ENCODE data around the gene NPEPL1. TPM values are rescaled to one million over a fixed set of nuclear protein-coding genes. Genes with fewer than 3 reads are reported as not detected.

NPEPL1 gene
- total RNA-seq, 2 experiments from 2014 or later: 13.7 to 15.2 TPM

DNA sequence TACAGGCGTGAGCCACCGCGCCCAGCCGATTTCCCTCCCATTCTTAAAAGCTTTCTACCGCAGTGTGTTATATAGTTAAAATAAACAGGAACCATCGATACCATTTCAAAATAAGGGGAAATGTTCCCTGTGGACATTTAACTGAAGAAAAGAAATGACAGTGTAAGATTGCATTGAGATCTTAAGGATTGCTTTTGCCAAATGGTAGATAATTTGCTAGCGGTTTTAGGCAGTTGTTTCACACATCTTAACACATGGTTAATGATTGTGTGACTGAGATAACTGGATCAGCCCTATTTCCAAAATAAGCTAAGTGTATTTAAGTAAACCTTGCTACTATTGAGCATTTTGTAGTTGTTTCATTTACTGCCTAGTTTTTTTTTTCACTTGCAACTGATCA, 25.9 kb upstream of the NPEPL1 start:
- Mint-ChIP-seq H3K4me1 (peaks cover 41% of the 10 kb centered on the region), H3K36me3 (peaks cover 24% of the 10 kb centered on the region), H3K9me3 (no peaks in the 10 kb centered on the region), H3K27ac (peak overlapping the region; percentile 19), H3K27me3 (no peaks in the 10 kb centered on the region), H3K4me3 (no peak overlapping the region)
- DNase-seq: no peak

DNA sequence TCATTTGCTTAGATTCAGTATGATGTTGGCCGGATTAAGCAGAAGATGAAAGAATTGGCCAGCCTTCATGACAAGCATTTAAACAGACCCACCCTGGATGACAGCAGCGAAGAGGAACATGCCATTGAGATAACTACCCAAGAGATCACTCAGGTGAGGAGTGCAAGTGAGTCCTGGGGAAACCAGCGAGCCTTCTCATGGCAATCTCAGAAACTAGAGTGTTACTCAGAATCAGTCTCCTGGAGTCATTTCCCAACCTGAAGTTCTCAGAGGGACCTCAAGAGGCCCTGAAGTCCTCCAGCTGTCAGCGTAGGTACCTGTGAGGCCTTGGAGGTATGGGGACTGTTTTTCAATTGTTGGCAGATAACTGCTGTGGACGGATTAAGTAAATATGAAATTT, 24.6 kb upstream of the NPEPL1 start:
- Mint-ChIP-seq H3K4me3 (no peak overlapping the region), H3K27ac (no peak overlapping the region), H3K9me3 (no peaks in the 10 kb centered on the region), H3K27me3 (no peaks in the 10 kb centered on the region), H3K4me1 (peaks cover 36% of the 10 kb centered on the region), H3K36me3 (peaks cover 19% of the 10 kb centered on the region)
- DNase-seq: no peak

- no peaks in the 10 kb centered on the region for H3K9me3 Mint-ChIP-seq
- H3K27me3 Mint-ChIP-seq: no peaks in the 10 kb centered on the region
- DNase-seq: no peak
- peaks cover 32% of the 10 kb centered on the region for H3K4me1 Mint-ChIP-seq
- no peak overlapping the region for H3K4me3 Mint-ChIP-seq
- peaks cover 10% of the 10 kb centered on the region for H3K36me3 Mint-ChIP-seq
- H3K27ac Mint-ChIP-seq: no peak overlapping the region
Observed at GRCh38 chr20:58668901-58669286, 23.7 kb upstream of the NPEPL1 start.

GRCh38 chr20:58669287-58670006, 23.2 kb upstream of the NPEPL1 start:
- H3K27ac Mint-ChIP-seq: no peak overlapping the region
- no peak overlapping the region for H3K4me3 Mint-ChIP-seq
- no peaks in the 10 kb centered on the region for H3K9me3 Mint-ChIP-seq
- H3K27me3 Mint-ChIP-seq: no peaks in the 10 kb centered on the region
- peaks cover 10% of the 10 kb centered on the region for H3K36me3 Mint-ChIP-seq
- DNase-seq: no peak
- H3K4me1 Mint-ChIP-seq: peaks cover 28% of the 10 kb centered on the region

DNA sequence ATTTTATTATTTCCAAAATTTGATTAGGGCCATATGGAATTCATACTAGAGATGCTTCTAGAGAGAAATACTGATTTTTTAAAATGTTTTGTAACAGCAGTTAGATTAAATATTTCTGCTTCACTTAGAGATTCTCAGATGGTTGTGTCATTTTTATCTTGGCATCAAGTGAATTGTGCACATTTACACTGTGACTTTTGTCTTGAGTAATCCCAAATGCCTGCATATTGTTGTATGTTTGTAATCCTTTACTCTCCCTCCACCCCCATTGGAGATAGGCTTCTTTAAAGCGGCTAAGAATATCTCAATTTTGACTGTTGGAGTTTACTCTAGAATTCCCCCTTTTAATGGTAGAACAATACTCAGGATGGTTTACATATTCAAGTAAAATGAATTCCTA, 22.5 kb upstream of the NPEPL1 start:
- H3K27ac Mint-ChIP-seq: no peak overlapping the region
- DNase-seq: no peak
- H3K4me3 Mint-ChIP-seq: no peak overlapping the region
- no peaks in the 10 kb centered on the region for H3K9me3 Mint-ChIP-seq
- H3K4me1 Mint-ChIP-seq: peaks cover 23% of the 10 kb centered on the region
- H3K36me3 Mint-ChIP-seq: peaks cover 10% of the 10 kb centered on the region
- H3K27me3 Mint-ChIP-seq: no peaks in the 10 kb centered on the region

DNA sequence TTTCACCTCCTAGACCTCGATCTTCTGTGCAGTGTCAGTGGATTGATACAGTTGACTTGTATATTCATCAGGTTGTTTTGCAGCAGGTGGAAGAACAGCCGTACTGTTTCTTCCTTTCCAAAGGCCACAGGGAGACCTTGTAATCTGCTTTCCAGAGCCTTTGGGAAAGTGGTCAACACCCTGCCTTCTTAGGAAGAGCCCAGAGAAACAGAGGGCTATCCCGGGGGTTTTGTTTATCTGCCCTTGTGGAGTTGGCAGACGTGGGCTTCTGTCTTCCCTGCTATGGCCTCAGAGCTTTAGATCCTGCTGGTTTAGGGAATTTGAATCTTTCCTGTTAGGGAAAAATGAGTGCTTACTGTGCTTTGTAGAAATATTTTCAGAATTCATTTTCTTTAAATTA, 21.9 kb upstream of the NPEPL1 start:
- DNase-seq: no peak
- no peak overlapping the region for H3K4me3 Mint-ChIP-seq
- H3K27ac Mint-ChIP-seq: no peak overlapping the region
- no peaks in the 10 kb centered on the region for H3K27me3 Mint-ChIP-seq
- no peaks in the 10 kb centered on the region for H3K9me3 Mint-ChIP-seq
- peaks cover 18% of the 10 kb centered on the region for H3K4me1 Mint-ChIP-seq
- peaks cover 11% of the 10 kb centered on the region for H3K36me3 Mint-ChIP-seq

GRCh38 chr20:58673119-58673518, 19.5 kb upstream of the NPEPL1 start:
- DNase-seq: no peak
- no peaks in the 10 kb centered on the region for H3K9me3 Mint-ChIP-seq
- H3K4me1 Mint-ChIP-seq: peaks cover 6% of the 10 kb centered on the region
- H3K36me3 Mint-ChIP-seq: peaks cover 13% of the 10 kb centered on the region
- no peak overlapping the region for H3K4me3 Mint-ChIP-seq
- no peaks in the 10 kb centered on the region for H3K27me3 Mint-ChIP-seq
- no peak overlapping the region for H3K27ac Mint-ChIP-seq

DNA sequence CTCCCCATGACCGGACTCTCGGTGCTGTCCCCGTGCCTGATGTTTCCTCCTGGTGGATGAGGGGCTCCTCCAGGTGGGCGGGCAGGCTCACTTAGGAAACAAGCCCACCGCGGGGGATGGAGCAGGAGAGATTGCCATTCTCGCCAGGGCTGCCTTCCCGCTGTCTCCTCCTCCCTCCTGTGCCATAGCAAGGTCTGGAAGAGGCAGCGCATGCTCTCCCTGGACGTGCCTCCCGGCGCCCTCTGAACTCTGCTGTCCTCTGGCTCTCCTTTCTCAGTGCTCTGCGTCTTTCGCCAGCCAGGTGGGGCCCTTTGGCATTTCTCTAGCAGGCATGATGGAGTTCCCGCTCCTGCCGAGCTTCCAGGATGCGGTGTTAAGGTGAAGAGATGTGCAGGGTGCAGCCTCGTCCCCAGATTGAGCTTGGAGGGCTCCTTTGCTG, 17.4 kb upstream of the NPEPL1 start:
- Mint-ChIP-seq H3K27ac (no peak overlapping the region), H3K9me3 (no peaks in the 10 kb centered on the region), H3K4me3 (no peak overlapping the region), H3K27me3 (no peaks in the 10 kb centered on the region), H3K4me1 (peaks cover 4% of the 10 kb centered on the region), H3K36me3 (peaks cover 19% of the 10 kb centered on the region)
- DNase-seq: no peak

DNA sequence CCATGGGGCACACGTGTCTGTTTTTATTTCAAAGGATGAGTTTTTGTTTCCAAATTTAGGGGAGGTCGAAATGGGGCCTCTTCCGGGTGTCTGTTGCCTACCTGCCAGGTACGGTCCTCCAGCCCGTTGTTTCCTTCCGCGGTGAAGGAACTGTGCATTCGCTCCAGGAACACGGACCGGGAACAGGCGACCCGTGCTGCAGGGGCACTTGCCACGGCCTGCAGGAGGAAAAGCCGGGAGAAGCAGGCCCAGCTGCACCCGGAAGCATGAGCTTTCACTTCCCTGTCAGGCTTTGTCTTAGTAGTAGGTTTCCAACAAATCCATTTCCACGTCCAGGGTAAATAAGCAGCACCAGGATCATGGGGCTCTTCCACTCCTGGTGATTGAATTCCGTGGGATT, 17.0 kb upstream of the NPEPL1 start:
- H3K36me3 Mint-ChIP-seq: peaks cover 18% of the 10 kb centered on the region
- no peaks in the 10 kb centered on the region for H3K9me3 Mint-ChIP-seq
- no peaks in the 10 kb centered on the region for H3K27me3 Mint-ChIP-seq
- H3K4me1 Mint-ChIP-seq: peaks cover 3% of the 10 kb centered on the region
- no peak overlapping the region for H3K4me3 Mint-ChIP-seq
- DNase-seq: no peak
- H3K27ac Mint-ChIP-seq: no peak overlapping the region

GRCh38 chr20:58676161-58676560, 16.4 kb upstream of the NPEPL1 start:
- H3K36me3 Mint-ChIP-seq: peaks cover 21% of the 10 kb centered on the region
- DNase-seq: no peak
- peaks cover 3% of the 10 kb centered on the region for H3K4me1 Mint-ChIP-seq
- no peaks in the 10 kb centered on the region for H3K9me3 Mint-ChIP-seq
- no peak overlapping the region for H3K27ac Mint-ChIP-seq
- H3K4me3 Mint-ChIP-seq: no peak overlapping the region
- no peaks in the 10 kb centered on the region for H3K27me3 Mint-ChIP-seq

GRCh38 chr20:58677079-58677604, 15.5 kb upstream of the NPEPL1 start:
- Mint-ChIP-seq H3K27ac (no peak overlapping the region), H3K4me1 (peaks cover 3% of the 10 kb centered on the region), H3K36me3 (peaks cover 20% of the 10 kb centered on the region), H3K27me3 (no peaks in the 10 kb centered on the region), H3K9me3 (no peaks in the 10 kb centered on the region), H3K4me3 (no peak overlapping the region)
- no peak for DNase-seq

DNA sequence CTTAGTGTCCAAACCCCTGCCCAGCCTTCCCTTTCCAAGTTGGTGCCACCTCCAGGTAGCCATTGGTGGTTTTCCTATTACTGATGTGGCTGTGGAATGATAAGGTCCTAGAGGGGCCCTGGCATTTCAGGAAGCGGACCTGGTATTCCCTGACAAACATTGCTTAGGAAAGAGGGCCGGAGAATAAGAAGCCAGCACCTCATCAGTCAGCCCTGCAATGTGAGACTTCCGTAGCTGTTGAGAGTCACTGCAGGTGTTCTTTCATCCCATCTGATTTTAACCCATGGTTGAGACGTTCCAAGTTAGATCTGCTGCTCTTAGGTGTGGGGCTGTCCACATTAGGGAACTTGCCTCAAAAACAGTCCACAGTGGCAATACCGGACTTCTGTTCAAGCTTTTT, 14.8 kb upstream of the NPEPL1 start:
- H3K4me1 Mint-ChIP-seq: peaks cover 2% of the 10 kb centered on the region
- peaks cover 20% of the 10 kb centered on the region for H3K36me3 Mint-ChIP-seq
- H3K9me3 Mint-ChIP-seq: no peaks in the 10 kb centered on the region
- H3K4me3 Mint-ChIP-seq: no peak overlapping the region
- no peaks in the 10 kb centered on the region for H3K27me3 Mint-ChIP-seq
- H3K27ac Mint-ChIP-seq: no peak overlapping the region
- DNase-seq: no peak

- H3K27ac Mint-ChIP-seq: no peak overlapping the region
- peaks cover 2% of the 10 kb centered on the region for H3K4me1 Mint-ChIP-seq
- H3K36me3 Mint-ChIP-seq: peaks cover 20% of the 10 kb centered on the region
- no peak for DNase-seq
- no peaks in the 10 kb centered on the region for H3K9me3 Mint-ChIP-seq
- no peaks in the 10 kb centered on the region for H3K27me3 Mint-ChIP-seq
- H3K4me3 Mint-ChIP-seq: no peak overlapping the region
Observed at GRCh38 chr20:58678806-58679205, 13.8 kb upstream of the NPEPL1 start.

DNA sequence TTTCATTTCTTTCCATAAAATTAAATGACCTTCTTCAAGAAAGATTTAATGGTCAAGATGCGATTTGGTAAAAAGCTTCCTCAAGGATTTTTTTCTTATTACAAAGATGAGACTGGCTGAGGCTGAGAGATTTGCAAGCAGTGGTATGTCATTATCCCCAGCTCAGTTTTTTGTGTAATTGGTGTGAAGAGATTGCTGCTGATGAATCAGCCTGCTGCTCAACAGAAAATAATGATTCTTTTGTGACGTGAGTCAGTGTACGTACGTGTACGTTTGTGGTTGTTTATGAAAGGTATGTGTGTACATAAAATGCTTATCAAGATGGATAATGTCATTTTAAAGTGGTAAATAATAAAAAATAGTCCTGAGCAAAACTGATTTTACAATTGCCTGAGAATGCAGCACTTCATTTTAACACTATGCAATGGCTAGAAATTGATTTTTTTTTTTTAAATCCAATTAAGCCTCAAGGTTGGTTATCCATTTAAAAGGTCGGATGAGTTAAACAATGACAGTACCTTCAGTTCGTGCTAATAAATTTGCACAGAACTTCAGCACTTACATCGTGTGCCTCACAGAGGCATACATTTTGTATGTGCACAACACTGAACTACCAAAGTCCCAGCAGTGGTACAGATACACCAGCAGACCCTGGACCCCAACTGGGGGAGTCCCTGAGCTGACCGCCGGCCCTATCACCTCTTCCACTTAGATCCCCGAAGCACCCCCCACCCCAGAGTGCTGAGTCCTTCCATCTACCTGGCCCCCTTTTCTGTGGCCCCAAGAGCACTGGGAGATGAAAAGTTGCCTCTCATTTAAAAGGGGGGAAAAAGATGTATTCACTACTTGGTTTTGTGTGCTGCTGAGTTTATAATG, 9.7 kb upstream of the NPEPL1 start:
- DNase-seq: no peak
- H3K4me3 Mint-ChIP-seq: no peak overlapping the region
- H3K27me3 Mint-ChIP-seq: no peaks in the 10 kb centered on the region
- H3K4me1 Mint-ChIP-seq: peaks cover 2% of the 10 kb centered on the region
- no peaks in the 10 kb centered on the region for H3K9me3 Mint-ChIP-seq
- peaks cover 15% of the 10 kb centered on the region for H3K36me3 Mint-ChIP-seq
- no peak overlapping the region for H3K27ac Mint-ChIP-seq

DNA sequence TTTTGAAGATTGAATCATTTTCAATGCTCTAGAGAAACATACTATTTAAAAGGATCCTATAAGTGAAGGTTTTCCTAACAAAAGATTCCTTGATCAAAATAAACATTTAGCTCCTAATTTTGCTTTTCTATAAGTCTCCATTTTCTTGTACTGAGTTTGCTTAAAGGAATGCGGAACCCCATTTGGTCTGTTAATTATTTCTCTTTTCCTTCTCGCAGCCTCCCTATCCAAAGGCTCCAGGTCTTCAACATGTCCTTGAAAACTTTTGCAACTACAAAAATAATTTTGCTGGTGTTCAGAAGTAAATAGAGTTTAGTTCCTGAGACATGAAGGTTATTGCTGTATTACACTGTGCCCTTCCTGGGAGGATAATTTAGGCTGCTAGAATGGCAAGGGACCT, 8.3 kb upstream of the NPEPL1 start:
- Mint-ChIP-seq H3K9me3 (no peaks in the 10 kb centered on the region), H3K27me3 (no peaks in the 10 kb centered on the region)

More for the DNA sequence above, 8.3 kb upstream of the NPEPL1 start:
- H3K4me3 Mint-ChIP-seq: no peak overlapping the region
- peaks cover 2% of the 10 kb centered on the region for H3K4me1 Mint-ChIP-seq
- peaks cover 14% of the 10 kb centered on the region for H3K36me3 Mint-ChIP-seq
- H3K27ac Mint-ChIP-seq: no peak overlapping the region
- DNase-seq: no peak
